Activated CD8-positive, alpha-beta memory T cell treated with anti-CD3 and anti-CD28 coated beads, Interleukin-2, amount 50 U/mL, for 1 hour (primary cell): ENCODE measurements around the gene TSPAN33.
"Not testable (repeated sequence)": the region's sequence is repeated elsewhere in the genome, so short reads cannot be mapped to it uniquely, and the experiment has no call there.

Experiments used
- DNase-seq: peaks from one replicate; pipeline ENCODE4 v3.0.0-alpha.2; 2020; ENCODE audit errors: extremely low read depth

Gene TSPAN33

DNA sequence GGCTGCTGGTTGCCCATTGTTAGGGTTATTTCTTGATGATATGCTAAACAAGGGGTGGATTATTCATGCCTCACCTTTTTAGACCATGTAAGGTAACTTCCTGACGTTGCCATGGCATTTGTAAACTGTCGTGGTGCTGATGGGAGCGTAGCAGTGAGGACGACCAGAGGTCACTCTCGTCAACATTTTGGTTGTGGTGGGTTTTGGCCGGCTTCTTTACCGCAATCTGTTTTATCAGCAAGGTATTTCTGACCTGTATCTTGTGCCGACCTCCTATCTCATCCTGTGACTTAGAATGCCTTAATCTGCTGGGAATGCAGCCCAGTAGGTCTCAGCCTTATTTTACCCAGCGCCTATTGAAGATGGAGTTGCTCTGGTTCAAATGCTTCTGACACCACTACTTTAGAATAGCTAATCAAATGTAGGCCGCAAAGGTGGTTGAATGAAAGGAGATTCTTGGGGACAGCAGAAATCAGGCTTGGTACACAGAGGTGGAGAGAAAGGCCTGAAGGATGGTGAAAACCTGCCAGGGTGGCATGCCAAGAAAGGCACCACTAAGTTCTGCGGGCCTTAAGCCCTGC lies 26.0 kb downstream of the TSPAN33 start:
- DNase-seq: no peak

DNA sequence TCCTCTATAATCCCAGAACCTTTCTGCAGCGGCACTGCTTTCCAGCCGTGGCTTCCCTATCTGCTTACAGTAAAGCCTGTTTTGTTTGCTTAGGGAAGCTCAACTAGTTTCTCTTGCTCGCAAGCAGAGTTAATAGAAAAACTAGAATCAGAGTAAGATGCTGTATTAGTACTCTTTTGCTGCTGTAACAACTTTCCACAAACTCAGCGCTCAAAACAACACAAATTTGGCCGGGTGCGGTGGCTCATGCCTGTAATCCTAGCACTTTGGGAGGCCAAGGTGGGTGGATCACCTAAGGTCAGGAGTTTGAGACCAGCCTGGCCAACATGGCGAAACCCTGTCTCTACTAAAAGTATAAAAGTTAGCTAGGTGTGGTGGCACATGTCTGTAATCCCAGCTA lies 29.4 kb downstream of the TSPAN33 start:
- DNase-seq: not testable (repeated sequence)

DNA sequence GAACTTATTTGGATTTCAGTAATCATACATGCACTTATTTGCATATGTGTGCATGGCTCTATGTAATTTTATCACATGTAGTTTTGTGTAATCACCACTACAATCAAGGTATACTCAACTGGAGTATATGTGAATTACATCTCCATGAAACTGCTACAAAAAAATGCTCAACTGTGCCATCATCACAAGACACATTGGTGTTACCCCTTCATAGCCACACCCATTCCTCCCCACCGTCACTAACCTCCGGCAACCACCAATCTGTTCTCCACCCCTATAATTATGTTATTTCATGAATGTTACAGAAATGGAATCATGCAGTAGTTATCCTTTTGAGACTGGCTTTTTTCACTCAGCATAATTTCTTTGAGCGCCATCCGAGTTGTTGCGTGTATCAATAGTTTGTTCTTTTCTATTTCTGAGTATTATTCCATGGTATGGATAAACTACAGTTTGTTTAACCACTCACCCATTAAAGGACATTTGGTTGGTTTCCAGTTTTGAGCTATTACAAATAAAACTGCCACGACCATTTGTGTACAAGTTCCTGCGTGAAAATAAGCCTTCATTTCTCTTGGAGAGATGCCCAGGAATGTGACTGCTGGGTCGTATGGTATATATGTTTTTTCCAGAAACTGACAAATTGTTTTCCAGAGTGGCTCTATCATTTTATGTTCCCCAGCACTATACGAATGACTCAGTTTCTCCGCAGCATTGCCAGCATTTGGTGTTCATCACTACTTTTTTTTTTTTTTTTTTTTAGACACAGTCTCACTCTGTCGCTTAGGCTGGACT lies 32.6 kb downstream of the TSPAN33 start:
- no peak for DNase-seq

DNA sequence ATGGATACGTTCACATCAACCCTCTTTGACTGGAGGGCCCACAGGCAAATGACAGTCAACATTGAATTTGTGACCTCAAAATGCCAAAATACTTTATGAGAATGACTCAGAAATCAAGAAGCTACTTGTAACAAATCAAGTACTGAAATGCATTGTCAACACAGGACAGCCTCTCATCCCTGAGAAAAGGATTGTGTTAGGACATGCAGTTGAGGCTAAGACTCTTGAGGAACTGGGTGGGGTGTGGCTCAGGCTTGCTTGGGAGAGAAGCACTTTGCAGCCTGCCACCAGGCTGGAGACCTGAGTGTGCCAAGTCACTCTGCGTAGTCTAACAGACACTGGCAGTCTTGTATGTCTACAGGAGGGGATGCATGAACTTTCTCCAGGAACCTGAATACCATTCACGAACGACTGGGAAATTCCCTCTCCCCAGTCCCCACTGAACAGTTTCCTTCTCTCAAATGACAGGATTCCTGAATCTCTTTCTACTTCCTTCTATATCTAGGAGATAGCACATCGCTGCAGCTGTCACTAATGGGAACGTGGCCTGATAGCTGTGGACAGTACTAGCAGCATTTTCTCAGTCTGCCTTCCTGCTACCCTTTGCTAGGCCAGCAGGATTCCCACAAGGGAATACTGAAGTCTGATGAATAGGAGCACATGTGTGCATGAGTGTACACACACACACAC lies 40.6 kb downstream of the TSPAN33 start:
- no peak for DNase-seq

DNA sequence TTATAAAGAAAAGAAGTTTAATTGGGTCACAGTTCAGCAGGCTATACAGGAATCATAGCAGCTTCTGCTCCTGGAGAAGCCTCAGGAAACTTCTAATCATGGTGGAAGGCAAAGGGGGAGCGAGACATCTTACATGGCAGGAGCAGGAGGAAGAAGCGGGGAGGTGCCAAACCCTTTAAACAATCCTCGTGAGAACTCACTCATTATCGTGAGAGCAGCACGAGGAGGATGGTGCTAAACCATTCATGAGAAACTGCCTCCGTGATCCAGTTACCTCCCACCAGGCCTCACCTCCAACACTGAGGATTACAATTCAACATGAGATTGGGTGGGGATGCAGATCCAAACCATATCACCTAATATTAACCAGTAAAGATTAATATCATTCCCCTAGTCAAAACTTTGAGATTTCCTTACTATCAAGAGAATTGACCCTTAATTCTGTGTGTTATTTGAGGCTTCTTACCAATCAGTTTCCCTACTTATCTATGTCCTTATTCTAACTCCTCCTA lies 42.3 kb downstream of the TSPAN33 start:
- no peak for DNase-seq

DNA sequence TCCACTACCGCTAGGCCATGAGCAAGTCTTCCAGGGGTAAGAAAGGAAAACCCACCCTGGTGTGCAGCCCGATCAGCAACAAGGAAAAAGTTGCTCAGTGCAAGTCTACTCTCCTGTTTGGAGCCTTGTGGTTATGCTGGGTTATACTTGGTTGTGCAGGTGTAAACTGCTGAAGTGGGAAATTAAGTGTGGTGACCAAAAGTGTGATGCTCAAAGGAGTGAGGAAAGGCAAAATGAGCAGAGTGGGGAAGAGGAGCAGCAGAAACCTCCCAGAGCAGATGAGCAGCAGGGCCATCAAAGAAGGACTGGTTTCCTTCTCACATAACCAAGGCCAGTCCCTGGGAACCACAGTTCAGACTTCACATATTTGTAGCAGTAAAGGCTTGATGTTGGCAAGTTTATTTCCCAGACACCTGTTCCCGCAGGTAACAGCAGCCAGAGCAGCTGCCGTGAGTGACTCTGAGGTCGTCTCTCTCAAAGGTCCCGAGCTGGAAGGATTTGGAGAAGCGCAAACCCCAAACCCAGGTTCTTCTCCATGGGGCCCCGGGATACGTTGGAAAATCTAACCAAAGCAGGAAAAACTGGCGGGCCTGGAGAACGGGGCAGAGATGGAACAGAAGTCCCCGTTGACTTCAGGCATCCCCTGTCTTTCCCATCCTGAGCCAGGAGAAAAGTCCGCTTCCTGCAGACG lies 43.3 kb downstream of the TSPAN33 start:
- DNase-seq: no peak

DNA sequence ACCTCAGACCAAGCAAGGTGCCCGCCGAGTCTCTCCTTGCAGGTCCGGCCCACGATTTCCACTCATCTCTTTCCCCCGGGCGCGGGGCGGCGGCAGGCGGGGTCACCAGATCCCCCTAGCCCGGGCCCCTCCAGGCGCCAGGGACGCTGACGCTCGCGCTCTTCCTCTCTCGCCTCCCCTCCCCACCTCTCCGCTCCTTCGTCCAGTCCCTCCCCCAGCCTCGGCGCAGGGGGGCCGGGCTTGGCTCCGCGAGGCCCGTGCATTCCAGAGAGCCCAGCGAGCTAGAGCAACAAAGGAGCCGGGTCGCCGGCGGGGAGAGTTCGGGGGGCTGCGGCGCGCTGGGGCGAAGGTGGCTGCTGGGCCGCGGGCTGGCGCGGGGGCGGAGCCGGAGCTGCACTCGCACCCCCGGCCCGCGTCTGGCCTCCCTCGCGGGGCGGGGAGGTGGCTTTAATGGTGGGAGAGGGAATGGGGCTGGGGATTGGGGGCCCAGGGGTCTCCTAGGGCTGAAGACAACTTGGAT lies 43.9 kb downstream of the TSPAN33 start, which contains the start of gene SMO:
Gene SMO, plus strand, starts transcription at position 262 of the 520 bp plus-strand sequence. CDS start 519 bp downstream, outside the sequence.
- no peak for DNase-seq

DNA sequence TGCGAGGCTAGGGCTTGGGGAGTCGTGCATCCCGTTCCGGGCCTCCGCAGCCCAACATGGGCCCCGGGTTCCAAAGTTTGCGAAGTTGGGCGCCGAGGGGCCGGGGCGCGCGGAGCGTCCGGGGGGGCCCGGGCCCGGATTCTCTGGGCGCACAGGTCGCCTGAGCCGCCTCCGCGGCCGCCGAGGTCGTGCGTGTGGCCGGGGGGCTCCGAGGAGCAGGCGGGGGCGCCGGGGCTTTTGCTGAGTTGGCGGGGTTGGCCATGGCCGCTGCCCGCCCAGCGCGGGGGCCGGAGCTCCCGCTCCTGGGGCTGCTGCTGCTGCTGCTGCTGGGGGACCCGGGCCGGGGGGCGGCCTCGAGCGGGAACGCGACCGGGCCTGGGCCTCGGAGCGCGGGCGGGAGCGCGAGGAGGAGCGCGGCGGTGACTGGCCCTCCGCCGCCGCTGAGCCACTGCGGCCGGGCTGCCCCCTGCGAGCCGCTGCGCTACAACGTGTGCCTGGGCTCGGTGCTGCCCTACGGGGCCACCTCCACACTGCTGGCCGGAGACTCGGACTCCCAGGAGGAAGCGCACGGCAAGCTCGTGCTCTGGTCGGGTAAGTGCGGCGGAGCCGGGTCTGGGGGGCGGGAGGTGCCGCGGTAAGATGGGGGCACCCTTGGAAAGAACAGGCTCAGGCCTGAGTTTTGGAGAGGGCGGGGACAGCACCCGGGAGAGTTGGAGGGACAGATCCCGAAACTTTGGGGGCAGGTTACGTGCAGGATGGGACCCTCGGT lies 44.6 kb downstream of the TSPAN33 start:
- DNase-seq: no peak

DNA sequence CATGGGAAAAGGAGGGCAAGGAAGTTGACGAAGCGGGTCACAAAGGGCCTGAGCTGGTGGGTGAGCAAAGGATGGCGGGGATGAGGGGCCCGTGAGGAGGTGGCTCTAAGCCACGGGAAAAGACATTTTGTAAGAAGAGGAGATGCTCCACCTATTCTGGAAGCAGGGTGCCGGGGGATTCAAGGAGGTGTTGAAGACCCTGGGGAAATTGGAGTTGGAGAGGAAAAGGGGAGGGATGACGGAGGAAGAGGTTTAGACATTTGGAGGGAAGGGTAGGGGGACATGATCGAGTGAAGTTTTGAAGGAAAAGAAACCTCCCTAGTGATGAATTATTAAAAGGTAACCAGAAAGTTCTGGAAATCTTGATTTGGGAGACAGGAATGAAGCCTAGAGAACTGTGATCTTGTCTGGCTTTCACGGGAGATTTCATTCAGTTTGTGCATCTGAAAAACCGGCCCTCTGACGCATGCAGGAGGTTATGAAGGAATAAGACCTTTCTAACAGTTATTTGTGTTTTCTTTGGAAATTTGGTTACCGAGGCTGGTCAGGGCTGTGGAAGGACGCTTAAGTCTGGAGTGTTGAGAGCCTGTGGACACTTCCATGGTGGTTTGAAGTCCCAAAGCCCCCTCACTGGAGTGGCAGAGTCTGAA lies 45.3 kb downstream of the TSPAN33 start:
- DNase-seq: no peak

DNA sequence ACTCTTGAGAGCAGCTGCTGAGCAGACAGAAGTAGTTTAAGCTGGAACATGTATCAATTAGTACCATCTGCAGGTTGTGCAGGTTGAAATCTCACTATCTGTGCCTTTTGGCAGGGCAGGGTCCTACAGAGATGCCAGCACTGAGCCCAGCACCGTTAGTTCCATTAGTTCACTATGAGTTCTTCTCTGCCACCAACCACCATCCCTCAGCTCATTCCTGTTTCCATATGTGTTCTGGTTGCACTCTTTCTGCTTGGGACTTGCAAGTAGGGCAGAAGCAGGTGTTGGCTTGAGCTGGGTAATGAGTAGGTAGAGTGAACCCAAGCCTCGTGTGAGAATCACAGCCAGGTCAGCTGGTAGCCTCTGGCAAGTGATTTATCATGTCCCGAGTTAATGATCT lies 46.8 kb downstream of the TSPAN33 start:
- no peak for DNase-seq

DNA sequence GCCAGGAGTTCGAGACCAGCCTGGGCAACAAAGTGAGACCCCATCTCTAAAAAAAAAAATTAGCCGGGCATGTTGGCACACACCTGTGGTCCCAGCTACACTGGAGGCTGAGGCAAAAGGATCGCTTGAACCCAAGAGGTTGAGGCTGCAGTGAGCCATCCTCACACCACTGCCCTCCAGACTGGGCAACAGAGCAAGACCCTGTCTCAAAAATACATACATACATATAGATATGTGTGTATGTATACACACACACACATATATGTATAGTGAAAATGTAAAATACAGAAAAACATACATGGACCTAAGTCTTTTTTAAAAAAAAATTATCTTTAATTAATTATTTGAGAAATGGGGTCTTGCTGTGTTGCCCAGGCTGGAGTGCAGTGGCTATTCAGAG lies 49.4 kb downstream of the TSPAN33 start:
- no peak for DNase-seq

DNA sequence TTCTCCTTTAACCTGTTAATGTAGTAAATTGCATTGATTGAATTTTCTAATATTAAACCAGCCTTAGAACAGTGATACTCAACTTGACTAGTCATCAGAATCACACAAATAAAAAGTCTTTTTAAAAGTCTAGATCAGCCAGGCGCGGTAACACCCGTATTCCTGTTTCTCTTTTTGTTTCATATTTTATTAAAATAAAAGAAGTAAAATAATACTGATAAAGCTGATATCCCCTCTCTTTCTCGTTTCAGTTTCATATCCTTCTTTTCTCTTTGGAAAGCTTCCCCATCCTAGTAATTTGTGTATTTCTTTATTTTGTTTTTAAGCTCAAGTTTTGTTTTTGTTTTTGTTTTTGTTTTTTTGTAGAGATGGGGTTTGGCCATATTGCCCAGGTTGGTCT lies 53.3 kb downstream of the TSPAN33 start:
- no peak for DNase-seq

DNA sequence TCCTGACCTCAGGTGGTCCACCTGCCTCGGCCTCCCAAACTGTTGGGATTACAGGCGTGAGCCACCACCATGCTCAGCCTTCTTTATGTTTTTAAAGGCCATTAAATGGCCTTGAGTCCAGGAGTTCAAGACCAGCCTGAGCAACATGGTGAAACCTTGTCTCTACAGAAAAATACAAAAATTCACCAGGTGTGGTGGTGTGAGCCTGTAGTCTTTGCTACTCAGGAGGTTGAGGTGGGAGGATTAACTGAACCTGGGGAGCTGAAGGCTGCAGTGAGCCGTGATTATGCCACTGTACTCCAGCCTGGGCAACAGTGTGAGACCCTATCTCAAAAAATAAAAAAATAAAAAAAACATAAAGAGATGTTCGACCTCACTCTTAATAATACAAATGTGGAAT lies 54.9 kb downstream of the TSPAN33 start:
- DNase-seq: no peak

DNA sequence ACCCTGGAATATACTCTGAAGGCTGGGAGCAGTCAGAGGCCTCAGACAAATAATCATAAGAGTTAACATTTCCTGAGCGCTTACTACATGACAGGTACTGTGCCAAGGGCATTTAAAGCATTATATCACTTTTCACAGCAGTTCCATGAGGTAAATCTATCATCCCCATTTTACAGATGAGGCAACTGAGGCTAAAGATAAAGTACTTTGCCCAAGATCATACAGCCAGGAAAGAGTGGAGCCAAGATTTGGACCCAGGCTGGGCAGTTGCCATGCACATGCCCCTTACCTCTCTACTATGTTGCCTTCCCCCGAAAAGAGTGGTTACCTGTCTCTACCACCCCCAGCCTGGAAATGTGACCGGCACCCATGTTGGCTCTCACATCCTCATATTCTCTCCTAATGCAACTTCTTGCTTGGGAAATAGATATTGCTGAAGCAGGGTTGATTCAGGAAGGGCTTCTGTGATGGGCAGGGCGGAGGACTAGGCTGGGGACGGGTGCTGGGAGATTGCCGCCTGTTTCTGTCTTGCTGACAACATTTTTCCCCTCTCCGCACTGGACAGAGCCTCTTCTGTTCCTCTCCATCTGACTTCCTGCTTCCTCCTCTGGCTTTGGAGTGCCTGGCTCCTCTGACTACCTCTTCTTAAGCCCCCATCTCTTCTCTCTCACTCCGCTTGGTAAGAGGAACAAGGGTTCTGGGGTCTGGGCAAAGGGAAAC lies 57.7 kb downstream of the TSPAN33 start:
- no peak for DNase-seq

DNA sequence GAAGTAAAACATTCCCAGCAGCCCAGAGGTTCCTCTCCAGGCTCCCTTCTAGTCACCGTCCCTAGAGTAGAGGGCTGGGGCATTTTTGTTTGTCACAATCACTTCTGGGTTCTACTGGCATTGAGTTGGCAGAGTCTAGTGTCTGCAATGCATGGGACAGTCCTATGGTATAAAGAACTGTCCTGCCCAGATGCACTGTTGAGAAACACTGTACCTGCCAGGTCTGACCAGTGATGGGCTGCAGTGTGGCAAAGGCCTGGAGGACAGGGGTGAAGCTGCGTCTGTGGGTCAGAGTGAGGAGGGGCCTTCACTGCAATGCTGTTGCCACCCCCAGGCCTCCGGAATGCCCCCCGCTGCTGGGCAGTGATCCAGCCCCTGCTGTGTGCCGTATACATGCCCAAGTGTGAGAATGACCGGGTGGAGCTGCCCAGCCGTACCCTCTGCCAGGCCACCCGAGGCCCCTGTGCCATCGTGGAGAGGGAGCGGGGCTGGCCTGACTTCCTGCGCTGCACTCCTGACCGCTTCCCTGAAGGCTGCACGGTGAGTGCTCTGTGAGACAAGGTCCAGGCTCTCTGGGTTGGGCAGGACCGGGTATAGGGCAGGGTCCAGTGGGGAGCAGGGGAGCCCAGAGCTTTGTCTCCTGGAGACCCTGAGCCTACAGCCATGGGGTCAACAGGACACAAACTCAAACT lies 58.7 kb downstream of the TSPAN33 start:
- no peak for DNase-seq

DNA sequence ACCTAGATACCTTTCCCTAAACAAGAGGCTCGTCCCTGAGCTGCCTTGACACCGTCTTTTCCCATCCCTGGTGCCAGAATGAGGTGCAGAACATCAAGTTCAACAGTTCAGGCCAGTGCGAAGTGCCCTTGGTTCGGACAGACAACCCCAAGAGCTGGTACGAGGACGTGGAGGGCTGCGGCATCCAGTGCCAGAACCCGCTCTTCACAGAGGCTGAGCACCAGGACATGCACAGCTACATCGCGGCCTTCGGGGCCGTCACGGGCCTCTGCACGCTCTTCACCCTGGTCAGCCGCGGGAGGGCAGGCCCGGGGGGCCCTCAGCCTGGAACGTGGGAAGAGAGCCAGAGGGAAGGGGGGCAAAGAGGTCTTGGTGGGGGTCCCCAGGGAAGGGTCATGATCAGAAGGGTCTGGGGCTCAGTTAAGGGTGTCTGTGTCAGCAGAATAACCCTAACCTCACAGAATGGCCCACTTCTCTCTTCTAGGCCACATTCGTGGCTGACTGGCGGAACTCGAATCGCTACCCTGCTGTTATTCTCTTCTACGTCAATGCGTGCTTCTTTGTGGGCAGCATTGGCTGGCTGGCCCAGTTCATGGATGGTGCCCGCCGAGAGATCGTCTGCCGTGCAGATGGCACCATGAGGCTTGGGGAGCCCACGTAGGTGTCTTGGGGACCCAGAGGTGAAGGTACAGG lies 60.8 kb downstream of the TSPAN33 start:
- DNase-seq: no peak

DNA sequence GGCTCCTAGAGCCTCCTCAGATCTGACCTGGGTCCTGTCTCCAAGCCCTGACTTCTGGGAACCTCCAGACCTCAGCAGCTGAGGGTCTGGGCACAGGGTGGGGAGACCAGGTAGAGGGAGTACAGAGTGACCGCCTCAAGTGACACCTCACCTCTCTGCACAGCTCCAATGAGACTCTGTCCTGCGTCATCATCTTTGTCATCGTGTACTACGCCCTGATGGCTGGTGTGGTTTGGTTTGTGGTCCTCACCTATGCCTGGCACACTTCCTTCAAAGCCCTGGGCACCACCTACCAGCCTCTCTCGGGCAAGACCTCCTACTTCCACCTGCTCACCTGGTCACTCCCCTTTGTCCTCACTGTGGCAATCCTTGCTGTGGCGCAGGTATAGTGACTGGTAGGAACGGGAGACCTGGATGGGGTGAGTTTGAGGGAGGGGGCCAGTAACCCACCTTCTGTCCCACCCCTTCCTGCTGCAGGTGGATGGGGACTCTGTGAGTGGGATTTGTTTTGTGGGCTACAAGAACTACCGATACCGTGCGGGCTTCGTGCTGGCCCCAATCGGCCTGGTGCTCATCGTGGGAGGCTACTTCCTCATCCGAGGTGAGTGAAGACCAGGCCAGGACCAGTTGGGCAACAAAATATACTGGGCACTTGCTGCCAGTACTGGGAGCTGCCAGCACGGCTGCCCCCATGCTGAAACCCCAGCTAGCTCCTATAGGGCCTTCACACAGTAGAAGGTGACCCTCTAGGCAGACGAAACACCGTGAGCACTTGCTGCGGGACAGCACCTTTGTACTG lies 61.7 kb downstream of the TSPAN33 start:
- no peak for DNase-seq

DNA sequence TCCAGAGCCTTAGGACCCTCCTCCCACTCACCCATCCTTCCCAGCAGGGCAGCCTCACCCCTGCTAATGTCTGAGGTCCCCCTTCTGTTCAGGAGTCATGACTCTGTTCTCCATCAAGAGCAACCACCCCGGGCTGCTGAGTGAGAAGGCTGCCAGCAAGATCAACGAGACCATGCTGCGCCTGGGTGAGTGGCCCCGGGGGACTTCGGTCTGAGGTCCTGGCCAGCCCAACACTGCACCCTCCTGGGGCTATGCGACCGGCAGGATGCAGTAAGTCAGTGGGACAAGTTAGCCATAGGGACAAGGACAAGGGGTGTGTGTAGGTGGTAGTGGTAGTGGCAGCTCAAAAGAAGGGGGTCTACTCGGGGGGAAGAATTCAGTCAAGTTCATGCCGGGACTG lies 64.2 kb downstream of the TSPAN33 start:
- DNase-seq: no peak
